ENCODE results near the gene ZNF362.

Gene ZNF362

DNA sequence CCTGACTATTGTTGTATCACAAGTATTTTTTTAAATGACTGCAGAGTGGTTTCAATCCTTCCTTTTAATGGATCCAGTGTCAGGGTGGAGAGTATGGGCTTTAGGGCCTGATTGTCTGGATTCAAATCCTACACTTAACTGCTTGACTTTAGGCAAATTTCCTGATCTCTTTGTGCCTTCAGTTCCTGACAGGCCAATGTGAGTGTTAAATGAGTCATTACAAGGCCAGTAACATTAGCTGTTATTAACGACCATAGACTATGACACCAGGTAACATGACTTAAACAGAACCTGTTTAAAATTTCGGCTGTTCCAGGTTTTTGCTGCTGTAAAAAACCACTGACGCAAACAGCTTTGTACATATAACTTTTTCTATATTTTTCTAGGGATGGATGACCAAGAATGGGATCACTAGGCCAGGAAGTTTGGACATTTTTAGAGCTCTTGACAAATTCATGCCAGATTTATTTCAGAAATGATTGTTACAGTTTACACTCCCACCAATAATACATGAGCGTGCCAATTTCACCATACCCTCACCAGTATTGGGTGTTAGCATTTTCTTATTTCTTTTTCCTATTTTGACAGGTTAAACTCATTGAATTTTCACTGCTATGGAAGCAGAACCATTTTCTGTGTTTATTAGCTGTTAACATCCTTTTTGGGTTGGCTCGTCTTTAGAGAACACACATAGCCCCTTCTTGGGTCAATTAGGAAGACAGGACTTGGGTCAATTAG, 11.3 kb downstream of the ZNF362 start:
- H3K4me3 ChIP-seq (ENCODE audit: low read length): no peak overlapping the region
- TF ChIP-seq, protein P1, sequence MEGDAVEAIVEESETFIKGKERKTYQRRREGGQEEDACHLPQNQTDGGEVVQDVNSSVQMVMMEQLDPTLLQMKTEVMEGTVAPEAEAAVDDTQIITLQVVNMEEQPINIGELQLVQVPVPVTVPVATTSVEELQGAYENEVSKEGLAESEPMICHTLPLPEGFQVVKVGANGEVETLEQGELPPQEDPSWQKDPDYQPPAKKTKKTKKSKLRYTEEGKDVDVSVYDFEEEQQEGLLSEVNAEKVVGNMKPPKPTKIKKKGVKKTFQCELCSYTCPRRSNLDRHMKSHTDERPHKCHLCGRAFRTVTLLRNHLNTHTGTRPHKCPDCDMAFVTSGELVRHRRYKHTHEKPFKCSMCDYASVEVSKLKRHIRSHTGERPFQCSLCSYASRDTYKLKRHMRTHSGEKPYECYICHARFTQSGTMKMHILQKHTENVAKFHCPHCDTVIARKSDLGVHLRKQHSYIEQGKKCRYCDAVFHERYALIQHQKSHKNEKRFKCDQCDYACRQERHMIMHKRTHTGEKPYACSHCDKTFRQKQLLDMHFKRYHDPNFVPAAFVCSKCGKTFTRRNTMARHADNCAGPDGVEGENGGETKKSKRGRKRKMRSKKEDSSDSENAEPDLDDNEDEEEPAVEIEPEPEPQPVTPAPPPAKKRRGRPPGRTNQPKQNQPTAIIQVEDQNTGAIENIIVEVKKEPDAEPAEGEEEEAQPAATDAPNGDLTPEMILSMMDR (conservative IDR thresholded peaks at IDR 0.05; ENCODE audit: low read depth, low read length): no peak
- no peak for DNase-seq (ENCODE audit: low read depth)

DNA sequence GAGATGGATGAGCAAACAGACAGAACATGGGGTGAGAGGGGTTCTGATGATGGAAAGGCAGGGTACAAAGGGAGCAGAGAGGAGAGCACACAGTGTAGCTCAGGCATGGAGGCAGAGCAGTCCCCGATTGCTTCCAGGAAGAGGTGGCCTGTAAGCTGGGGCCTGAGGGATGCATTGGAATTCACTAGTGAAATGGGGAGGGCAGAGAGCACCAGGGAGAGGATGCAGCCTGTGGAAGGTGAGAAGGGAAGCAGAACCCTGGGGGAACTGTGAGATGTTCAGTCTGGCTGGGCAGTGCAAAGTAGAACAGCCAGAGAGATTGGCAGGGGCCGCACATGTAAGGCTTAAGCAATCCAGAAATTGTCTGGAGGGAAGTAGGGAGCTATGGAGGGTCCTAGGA, 12.2 kb downstream of the ZNF362 start:
- no peak overlapping the region for H3K4me3 ChIP-seq (ENCODE audit: low read length)
- no peak for DNase-seq (ENCODE audit: low read depth)
- TF ChIP-seq, protein P1 (conservative IDR thresholded peaks at IDR 0.05; ENCODE audit: low read depth, low read length): no peak

DNA sequence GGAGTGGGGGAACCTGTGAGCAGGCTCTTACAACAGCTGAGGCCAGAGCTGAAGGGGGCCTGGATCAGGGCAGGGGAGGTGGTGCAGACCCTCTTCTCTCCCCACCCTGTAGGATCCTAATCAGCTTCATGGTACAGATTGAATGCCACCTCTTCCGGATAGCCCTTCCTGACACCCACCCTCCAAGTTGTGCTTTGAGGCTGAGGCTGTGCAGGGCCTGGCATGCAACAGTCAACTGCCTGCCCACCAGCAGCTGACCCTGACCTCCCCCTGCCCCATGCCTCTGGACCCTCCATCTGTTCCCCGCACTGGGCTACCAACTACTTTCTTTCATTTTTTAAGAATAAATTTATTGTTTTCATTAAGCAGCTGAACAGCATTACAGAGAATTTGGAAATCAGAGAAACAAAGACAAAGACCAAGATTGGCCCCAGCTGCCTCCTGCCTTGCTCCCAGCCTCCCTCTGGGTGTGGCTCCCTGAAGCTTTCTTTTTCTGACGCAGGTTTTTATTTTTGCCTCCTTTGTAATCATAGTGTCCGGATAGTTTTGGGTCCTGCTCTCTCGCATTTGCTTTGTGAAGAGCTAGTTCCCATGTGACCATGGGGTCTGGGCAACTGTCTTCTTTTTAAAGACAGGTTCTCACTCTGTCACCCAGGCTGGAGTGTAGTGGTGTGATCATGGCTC, 12.8 kb downstream of the ZNF362 start:
- TF ChIP-seq, protein P1 (conservative IDR thresholded peaks at IDR 0.05; ENCODE audit: low read depth, low read length): no peak
- DNase-seq (ENCODE audit: low read depth): no peak
- no peak overlapping the region for H3K4me3 ChIP-seq (ENCODE audit: low read length)

DNA sequence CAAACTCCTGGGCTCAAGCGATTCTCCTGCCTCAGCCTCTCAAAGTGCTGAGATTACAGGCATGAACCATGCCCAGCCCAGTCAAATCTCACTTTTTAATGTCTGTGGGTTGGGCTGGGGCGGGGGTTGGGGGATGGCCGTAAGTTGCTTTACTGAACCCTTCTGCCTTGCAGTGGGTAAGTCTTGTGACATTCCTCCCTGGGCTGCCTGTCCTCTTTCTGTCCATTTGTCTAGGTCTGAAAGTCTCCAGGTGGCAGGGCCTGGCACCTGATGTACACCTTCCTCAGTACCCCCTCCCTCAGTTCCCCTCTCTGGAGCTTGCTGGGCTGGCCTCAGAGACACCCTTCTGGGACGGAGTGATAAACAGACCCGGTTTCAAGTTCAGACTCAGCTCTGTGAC, 13.3 kb downstream of the ZNF362 start:
- no peak for DNase-seq (ENCODE audit: low read depth)
- no peak overlapping the region for H3K4me3 ChIP-seq (ENCODE audit: low read length)
- TF ChIP-seq, protein P1 (conservative IDR thresholded peaks at IDR 0.05; ENCODE audit: low read depth, low read length): no peak

DNA sequence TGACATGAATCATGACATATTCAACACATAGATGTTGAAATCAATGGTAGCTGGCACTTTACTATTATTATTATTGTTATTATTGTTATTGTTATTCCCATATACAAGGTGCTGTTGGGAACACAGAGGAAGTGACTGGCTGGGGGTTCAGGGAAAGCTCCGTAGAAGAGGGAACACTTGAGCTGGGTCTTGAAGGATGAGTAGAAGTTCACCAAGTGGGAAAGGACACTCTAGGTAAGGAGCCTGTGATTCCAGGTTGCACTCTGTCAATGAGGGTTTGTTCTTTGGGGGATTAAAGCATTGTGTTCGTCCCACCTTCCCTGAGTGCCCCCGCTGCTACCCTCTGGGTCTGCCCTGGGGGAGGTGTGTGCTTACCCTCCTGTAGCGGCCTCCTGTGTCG, 14.1 kb downstream of the ZNF362 start:
- no peak for DNase-seq (ENCODE audit: low read depth)
- no peak overlapping the region for H3K4me3 ChIP-seq (ENCODE audit: low read length)
- TF ChIP-seq, protein P1 (conservative IDR thresholded peaks at IDR 0.05; ENCODE audit: low read depth, low read length): no peak

DNA sequence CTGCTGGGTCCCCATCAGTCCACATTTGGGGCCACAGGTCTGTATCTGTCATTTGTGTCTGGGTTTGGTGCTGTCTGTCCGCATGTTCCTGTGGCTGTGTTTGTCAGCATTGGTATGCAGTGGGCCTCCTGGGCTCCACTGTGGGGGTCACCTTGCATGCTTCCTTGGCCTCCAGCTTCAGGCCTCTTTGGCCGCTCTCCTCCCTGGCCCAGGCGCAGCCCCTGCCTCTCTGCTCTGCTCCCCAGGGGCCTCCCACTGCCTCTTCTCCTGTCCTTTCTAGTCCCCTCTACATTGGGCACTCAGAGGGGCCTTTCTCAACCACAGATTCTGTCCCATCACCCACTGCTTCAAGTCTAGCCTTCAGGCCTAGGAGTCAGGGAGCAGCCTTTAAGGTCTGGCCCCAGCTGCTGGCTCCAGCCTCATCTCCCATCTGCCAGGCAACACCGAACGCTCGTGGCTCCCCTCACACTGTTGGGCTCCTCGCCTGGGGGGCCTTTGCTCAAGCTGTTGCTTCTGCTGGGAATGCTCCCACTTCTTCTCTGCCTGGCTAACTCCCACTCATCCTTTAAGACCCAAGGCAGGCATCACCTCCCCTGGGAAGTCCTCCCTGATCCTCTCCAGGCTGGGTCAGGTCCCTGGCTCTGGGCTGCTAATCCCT, 14.6 kb downstream of the ZNF362 start:
- TF ChIP-seq, protein P1 (conservative IDR thresholded peaks at IDR 0.05; ENCODE audit: low read depth, low read length): no peak
- no peak overlapping the region for H3K4me3 ChIP-seq (ENCODE audit: low read length)
- DNase-seq (ENCODE audit: low read depth): no peak
